NOMO-1 treated with DMSO at 0.1 percent for 48 hours (cell line): ENCODE data around the gene B3GAT1.
"Not testable (repeated sequence)": the region's sequence is repeated elsewhere in the genome, so short reads cannot be mapped to it uniquely, and the experiment has no call there.

ENCODE experiments used
- DNase-seq: peaks from one replicate; lab custom pipeline; 2025; ENCODE audit not compliant: unreplicated experiment; lab: John Stamatoyannopoulos, UW

B3GAT1 gene, protein sequence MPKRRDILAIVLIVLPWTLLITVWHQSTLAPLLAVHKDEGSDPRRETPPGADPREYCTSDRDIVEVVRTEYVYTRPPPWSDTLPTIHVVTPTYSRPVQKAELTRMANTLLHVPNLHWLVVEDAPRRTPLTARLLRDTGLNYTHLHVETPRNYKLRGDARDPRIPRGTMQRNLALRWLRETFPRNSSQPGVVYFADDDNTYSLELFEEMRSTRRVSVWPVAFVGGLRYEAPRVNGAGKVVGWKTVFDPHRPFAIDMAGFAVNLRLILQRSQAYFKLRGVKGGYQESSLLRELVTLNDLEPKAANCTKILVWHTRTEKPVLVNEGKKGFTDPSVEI

DNA sequence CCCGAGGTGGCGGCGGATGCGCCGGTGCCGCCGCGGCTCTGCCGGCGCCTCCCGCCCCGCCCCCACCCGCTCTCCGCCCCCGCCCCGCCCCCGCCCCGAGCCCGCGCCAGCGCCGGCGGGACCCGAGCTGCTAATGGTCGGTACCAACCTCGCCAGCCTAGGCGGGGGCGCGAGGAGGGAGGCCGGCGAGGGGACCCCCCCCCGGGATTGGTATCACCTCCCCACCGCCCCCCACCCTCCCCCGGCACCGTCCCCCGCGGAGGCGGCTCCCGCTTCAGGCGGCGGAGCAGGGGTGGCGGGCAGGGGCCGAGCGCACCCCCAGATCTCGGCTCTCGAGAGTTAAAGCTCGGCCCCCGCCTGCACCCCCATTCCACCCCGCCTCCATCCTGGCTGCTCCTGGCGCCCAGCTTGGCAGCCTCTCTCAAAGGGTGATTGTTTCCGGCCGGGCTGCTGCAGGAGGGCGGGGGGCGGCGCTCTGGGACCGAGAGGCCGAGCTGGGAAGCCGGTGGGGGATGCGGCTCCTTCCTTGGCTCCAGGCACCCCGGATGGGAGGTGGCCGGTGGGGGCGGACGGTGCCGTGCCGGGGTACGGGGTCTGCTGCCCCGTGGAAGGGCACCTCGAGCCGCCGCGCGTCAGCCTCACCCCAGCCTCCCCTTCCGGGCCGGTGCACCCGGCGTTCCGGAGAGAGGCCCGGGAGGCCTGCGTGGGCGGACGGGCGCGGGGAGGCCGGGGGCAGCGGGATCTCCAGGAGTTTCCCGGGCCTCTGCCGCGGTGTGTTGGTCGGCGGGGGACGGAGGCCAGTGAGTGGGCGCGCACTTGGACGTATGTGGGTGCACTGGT lies at the start of gene B3GAT1:
Gene B3GAT1, minus strand, starts transcription at position 40 of the 840 bp plus-strand sequence. CDS start 24,583 bp downstream, outside the sequence.
- no peak for DNase-seq

DNA sequence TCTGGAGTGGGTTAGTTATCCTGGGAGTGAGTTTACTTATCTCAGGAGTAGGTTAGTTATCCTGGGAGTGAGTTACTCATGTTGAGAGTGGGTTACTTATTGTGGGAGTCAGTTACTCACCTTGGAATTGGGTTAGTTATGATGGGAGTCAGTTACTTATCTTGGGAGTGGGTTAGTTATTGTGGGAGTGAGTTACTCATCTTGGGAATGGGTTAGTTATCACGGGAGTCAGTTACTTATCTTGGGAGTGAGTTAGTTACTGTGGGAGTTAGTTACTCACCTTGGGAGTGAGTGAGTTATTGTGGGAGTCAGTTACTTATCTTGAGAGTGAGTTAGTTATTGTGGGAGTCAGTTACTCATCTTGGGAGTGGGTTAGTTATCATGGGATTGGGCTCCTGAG lies 49.6 kb upstream of the B3GAT1 start:
- DNase-seq = no peak

DNA sequence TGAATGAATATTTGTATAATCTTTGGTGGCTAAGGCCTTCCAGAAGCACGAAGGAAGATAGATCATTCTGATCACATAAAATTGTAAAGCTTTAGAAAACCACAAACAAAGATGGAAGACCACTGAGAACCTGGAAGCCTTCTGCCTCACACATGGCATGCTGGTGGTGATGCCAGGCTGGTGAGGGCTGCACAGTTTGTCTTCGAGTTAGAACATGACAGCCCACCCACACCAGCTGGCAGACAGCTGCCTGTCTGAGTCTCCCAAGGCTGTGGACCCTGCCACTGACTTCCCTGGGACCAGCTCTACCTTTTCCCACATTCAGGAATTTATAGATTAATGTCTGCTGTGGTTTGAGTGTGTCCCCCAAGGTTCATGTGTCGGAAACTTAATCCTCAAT lies 48.8 kb upstream of the B3GAT1 start:
- no peak for DNase-seq

DNA sequence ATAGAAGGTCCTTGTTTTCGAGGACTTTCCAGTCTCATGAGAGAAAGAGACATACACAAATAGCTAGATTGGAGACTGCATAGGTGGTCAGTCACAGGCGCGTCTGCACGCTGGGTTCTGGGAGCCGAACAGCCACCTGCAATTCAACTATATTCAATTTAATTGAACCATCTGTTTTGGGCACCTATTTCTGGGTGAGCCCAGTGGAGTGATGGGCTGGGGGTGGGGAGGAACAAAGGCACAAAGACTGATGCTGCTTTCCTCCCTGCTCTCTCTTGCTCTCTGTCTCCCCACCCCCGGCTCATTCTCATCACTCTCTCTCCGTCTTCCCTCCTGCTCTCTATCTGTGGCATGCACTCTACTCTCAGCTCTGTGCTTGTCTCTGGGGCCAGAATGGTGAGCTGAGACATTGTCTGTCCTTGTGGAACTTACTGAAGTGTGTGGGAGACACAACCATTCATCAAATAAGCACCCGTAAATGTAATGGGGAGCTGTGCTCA lies 48.1 kb upstream of the B3GAT1 start:
- no peak for DNase-seq

- no peak for DNase-seq
Observed at GRCh38 chr11:134459246-134460061, 47.4 kb upstream of the B3GAT1 start.

GRCh38 chr11:134457411-134458007 lies 45.5 kb upstream of the B3GAT1 start:
- DNase-seq = not testable (repeated sequence)

DNA sequence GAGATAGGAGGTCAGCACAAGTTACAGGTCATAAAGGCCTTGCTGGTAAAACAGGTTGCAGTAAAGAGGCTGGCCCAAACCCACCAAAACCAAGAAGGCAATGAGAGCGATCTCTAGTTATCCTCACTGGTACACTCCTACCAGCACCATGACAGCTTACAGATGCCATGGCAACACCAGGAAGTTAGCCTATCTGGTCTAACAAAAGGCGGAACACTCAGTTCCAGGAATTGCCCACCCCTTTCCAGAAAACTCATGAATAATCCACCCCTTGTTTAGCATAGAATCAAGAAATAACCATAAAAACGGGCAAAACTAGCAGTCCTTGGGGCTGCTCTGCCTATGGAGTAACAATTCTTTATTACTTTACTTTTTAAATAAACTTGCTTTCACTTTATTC lies 43.5 kb upstream of the B3GAT1 start:
- no peak for DNase-seq

- no peak for DNase-seq
Observed at GRCh38 chr11:134454146-134454690, 42.2 kb upstream of the B3GAT1 start.

DNA sequence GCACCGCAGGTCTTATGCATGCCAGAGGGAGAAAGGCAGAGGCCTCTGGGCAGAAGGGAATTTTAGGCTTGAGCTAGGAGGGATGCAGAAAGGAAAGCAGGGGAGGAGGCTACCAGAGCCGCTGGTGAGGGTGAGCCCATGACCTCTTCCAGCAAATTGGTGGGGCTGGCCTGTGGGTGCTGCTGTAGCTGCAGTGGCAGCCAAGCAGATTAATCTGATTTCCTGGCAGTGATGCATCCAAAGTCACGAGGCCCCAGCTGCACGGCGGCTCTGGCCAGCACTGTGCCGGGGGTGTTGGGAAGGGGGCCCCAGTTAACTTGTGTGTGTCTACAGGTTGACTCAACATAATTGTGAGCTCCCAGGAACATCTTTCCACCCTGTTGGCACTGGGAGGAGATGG lies 41.4 kb upstream of the B3GAT1 start:
- DNase-seq = no peak

- DNase-seq = no peak
Observed at GRCh38 chr11:134452838-134453155, 40.8 kb upstream of the B3GAT1 start.

- DNase-seq = no peak
Observed at GRCh38 chr11:134452026-134452837, 40.2 kb upstream of the B3GAT1 start.

DNA sequence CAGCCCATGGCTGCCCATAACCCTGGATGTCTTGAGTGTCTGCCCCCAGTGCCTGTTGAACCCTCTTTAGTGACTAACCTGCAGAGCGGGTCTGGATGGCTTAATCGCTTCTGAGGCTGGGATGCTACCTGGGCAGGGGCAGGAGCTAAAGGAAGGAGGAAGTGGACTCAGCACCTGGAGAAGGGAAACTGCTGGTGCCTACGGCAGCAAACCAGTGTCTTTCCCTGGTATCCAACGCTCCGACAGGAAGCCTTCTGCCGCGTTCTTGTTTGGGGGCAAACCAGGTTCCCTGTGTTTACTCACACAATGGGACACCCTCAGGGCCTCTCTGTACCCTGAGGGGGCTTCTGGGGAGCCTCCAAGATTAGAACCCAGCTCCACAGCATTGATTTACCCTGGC lies 38.1 kb upstream of the B3GAT1 start:
- DNase-seq = no peak

DNA sequence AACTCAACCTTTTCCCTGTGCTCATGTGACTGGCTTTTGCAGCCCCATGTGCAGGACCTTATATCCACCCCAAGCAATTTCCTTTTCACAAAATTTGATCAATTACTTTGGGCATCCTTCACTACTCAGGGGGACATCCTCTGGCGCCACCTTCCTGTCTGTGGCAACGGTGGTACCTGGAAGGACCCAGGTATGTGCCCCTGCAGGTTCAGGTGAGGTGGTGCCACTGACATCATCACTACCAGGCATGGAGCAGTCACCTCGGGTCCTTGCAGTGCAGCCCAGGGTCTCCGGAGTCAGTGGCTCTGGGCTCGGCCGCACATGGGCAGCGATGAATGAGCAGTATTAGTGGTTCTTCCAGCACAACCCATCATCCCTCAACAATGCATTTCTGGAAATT lies 37.7 kb upstream of the B3GAT1 start:
- DNase-seq = no peak

DNA sequence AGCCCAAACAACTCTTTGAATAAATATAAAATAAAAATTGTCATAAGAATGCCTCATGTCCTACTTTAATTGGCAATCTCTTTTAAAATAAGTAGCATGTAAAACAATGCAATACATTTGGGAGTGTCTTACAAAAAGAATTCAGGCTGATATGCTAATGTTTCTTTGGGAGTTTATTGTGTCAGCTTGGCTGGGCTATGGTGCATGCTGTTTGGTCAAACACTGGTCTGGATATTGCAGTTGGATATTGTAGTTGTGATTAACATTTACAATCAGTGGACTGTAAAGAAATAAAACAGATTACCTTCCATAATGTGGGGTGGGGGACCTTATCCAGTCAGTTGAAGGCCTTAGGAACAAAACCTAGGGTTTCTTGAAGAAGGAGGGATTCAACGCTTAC lies 37.0 kb upstream of the B3GAT1 start:
- DNase-seq = no peak

GRCh38 chr11:134447696-134448095 lies 35.7 kb upstream of the B3GAT1 start:
- DNase-seq = no peak

DNA sequence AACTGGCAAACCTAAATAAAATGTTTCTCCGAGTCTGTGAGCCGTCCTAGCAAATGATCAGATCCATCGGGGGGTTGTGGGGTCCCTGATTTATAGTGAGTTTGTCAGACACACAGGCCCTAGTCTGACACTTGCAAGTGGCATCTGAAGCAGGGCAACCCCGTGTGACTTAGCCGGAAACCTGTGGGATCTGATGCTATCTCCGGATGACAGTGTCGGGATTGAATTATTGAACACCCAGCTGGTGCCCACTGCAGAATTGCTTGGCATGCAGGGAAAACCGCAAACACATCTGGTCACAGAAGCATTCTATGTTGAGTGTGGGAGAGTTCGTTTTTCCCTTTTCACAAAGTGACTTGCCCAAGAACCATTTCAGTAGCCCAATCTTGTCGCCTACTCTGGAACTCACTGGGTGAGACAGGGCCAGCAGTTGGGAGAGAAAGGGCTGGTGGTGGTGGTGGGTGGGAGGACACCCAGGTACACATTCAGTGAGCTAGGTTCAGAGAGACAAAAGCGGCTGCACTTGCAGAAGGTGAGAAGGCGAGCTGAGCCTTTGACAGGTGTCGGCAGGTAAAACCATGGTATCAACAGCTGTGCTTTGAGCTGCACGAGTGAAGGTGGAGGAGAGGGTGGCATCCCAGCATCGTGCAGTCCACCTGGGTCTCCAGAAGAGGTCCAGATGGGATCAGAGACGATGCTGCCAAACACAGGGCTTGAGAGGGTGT lies 33.7 kb upstream of the B3GAT1 start:
- DNase-seq = no peak

- not testable (repeated sequence) for DNase-seq
Observed at GRCh38 chr11:134444160-134445108, 32.4 kb upstream of the B3GAT1 start.

DNA sequence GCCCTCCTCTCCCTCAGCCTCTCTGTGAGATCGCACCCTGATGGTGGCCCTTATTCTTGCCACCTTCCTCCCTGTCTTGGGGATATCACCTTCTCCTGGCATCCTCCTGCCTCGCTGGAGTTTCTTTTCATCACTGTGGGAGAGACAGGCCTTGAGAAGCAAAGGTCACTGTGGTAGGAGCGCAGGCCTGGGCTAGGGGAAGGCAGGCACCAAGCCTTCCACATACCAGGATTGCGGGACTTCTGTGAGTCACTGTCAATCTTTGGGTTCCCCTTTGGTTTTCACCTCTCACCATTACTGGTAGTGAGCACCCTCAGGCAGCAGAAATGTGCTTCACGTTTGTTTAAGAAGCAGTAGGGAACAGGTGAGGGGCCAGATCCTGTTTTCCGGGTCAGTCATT lies 31.2 kb upstream of the B3GAT1 start:
- no peak for DNase-seq
